ENCODE results near the gene MTIF2. TPM values are rescaled to one million over a fixed set of nuclear protein-coding genes. Genes with fewer than 3 reads are reported as not detected.
"Not testable (repeated sequence)": the region's sequence is repeated elsewhere in the genome, so short reads cannot be mapped to it uniquely, and the experiment has no call there.

Gene MTIF2
- polyA plus RNA-seq, 1 donor, result 35.3 TPM

GRCh38 chr2:55204536-55204935, 64.5 kb downstream of the MTIF2 start:
- peaks cover 9% of the 10 kb centered on the region for H3K9me3 ChIP-seq (ENCODE audit: control insufficient read depth, low read depth, low read length)
- 100% methylated on average over 2 of the region's 3 CpGs for WGBS (ENCODE audit: insufficient coverage, low lambda C conversion rate)
- no peak overlapping the region for H3K4me3 ChIP-seq (ENCODE audit: low read length)
- no peaks in the 10 kb centered on the region for H3K4me1 ChIP-seq (ENCODE audit: control insufficient read depth, insufficient read depth, low read length)
- no peak overlapping the region for H3K27ac ChIP-seq (ENCODE audit: low read length)
- no peak for DNase-seq
- H3K36me3 ChIP-seq (ENCODE audit: control insufficient read depth, insufficient read depth, low read length), result no peaks in the 10 kb centered on the region
- H3K27me3 ChIP-seq (ENCODE audit: control insufficient read depth, insufficient read depth, low read length), result no peaks in the 10 kb centered on the region

GRCh38 chr2:55200416-55200815, 68.6 kb downstream of the MTIF2 start:
- H3K4me3 ChIP-seq (ENCODE audit: low read length), result no peak overlapping the region
- H3K36me3 ChIP-seq (ENCODE audit: control insufficient read depth, insufficient read depth, low read length), result peaks cover 5% of the 10 kb centered on the region
- no CpG with 5 or more reads among the region's 1 CpG for WGBS (ENCODE audit: insufficient coverage, low lambda C conversion rate)
- DNase-seq, result no peak
- no peaks in the 10 kb centered on the region for H3K4me1 ChIP-seq (ENCODE audit: control insufficient read depth, insufficient read depth, low read length)
- H3K9me3 ChIP-seq (ENCODE audit: control insufficient read depth, low read depth, low read length), result peaks cover 9% of the 10 kb centered on the region
- no peak overlapping the region for H3K27ac ChIP-seq (ENCODE audit: low read length)
- no peaks in the 10 kb centered on the region for H3K27me3 ChIP-seq (ENCODE audit: control insufficient read depth, insufficient read depth, low read length)

- H3K27ac ChIP-seq (ENCODE audit: low read length), result no peak overlapping the region
- H3K9me3 ChIP-seq (ENCODE audit: control insufficient read depth, low read depth, low read length), result peaks cover 4% of the 10 kb centered on the region
- no peaks in the 10 kb centered on the region for H3K4me1 ChIP-seq (ENCODE audit: control insufficient read depth, insufficient read depth, low read length)
- H3K36me3 ChIP-seq (ENCODE audit: control insufficient read depth, insufficient read depth, low read length), result peaks cover 5% of the 10 kb centered on the region
- DNase-seq, result no peak
- no peak overlapping the region for H3K4me3 ChIP-seq (ENCODE audit: low read length)
- H3K27me3 ChIP-seq (ENCODE audit: control insufficient read depth, insufficient read depth, low read length), result no peaks in the 10 kb centered on the region
- WGBS (ENCODE audit: insufficient coverage, low lambda C conversion rate), result no CpG with 5 or more reads among the region's 2 CpGs
Measured at GRCh38 chr2:55196526-55196925, 72.5 kb downstream of the MTIF2 start.

GRCh38 chr2:55191888-55192287, 77.1 kb downstream of the MTIF2 start:
- not testable (repeated sequence) for H3K4me1 ChIP-seq (ENCODE audit: control insufficient read depth, insufficient read depth, low read length); H3K4me3 ChIP-seq (ENCODE audit: low read length); H3K9me3 ChIP-seq (ENCODE audit: control insufficient read depth, low read depth, low read length); H3K27me3 ChIP-seq (ENCODE audit: control insufficient read depth, insufficient read depth, low read length); DNase-seq; H3K36me3 ChIP-seq (ENCODE audit: control insufficient read depth, insufficient read depth, low read length); H3K27ac ChIP-seq (ENCODE audit: low read length)
- no CpG with 5 or more reads among the region's 2 CpGs for WGBS (ENCODE audit: insufficient coverage, low lambda C conversion rate)

GRCh38 chr2:55186837-55187236, 82.2 kb downstream of the MTIF2 start:
- not testable (repeated sequence) for H3K36me3 ChIP-seq (ENCODE audit: control insufficient read depth, insufficient read depth, low read length); H3K27me3 ChIP-seq (ENCODE audit: control insufficient read depth, insufficient read depth, low read length); H3K27ac ChIP-seq (ENCODE audit: low read length); DNase-seq; H3K9me3 ChIP-seq (ENCODE audit: control insufficient read depth, low read depth, low read length); H3K4me1 ChIP-seq (ENCODE audit: control insufficient read depth, insufficient read depth, low read length); H3K4me3 ChIP-seq (ENCODE audit: low read length)
- 74% methylated on average over 5 of the region's 8 CpGs for WGBS (ENCODE audit: insufficient coverage, low lambda C conversion rate)

Other genes starting within 250 kb of the MTIF2 start
- 259 TPM for gene RTN4, start 218.8 kb downstream of the MTIF2 start, polyA plus RNA-seq
- 17.9 TPM for gene CLHC1, start 36.9 kb downstream of the MTIF2 start, polyA plus RNA-seq
- gene RPS27A, start 36.5 kb downstream of the MTIF2 start, polyA plus RNA-seq, result 2,483 TPM
- 27.8 TPM for gene CCDC88A, start 150.6 kb upstream of the MTIF2 start, polyA plus RNA-seq

Measured in large intestine (tissue), 3 donors.